ENCODE data around the gene PYHIN1. TPM values are rescaled to one million over a fixed set of nuclear protein-coding genes. Genes with fewer than 3 reads are reported as not detected.
"Not testable (repeated sequence)": the region's sequence is repeated elsewhere in the genome, so short reads cannot be mapped to it uniquely, and the experiment has no call there.

PYHIN1 gene
- polyA plus RNA-seq, 10 donors: 0.10 to 3.5 (median 0.37) TPM; not detected in 3

DNA sequence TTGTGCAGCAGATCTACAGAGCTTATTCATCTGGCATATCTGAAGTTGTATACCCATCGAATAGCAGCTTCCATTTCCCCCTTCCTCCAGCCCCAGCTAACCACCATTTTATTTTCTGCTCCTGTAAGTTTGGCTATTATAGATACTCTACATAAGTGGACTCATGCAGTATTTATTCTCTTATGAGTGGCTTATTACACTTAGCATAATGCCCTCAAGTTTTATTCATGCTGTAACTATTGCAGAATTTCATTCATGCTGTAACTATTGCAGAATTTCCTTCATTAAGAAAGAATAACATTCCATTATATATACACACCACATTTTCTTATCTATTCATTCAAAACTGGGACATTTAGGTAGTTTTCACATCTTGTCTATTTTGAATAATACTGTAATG lies 47.9 kb downstream of the PYHIN1 start:
- no peak for DNase-seq

DNA sequence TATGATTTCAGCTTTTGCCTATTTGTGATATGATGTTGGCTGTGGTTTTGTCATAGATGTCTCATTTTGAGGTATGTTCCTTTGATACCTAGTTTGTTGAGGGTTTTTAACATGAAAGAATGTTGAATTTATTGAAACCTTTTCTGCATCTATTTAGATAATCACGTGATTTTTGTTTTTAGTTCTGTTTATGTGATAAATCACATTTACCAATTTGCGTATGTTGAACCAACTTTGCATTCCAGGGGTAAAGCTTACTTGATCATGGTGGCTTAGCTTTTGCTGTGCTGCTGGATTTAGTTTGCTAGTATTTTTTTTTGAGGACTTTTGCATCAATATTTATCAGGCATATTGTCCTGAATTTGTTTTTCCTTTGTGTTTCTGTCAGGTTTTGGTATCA lies 51.9 kb downstream of the PYHIN1 start:
- DNase-seq: no peak

DNA sequence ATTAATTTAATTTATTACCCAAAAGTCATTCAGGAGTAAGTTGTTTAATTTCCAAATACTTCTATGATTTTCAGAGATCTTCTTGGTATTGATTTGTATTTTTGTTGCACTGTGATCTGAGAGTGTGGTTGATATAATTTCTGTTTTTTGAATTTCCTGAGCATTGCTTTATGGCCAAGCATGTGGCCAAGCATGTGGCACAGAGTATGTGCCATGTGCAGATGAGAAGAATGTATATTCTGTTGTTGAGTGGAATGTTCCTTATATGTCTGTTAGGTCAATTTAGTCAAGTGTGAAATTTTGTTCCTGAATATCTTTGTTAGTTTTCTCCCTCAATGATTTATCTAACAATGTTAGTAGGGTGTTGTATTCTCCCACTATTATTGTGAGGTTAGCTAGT lies 53.0 kb downstream of the PYHIN1 start:
- no peak for DNase-seq

DNA sequence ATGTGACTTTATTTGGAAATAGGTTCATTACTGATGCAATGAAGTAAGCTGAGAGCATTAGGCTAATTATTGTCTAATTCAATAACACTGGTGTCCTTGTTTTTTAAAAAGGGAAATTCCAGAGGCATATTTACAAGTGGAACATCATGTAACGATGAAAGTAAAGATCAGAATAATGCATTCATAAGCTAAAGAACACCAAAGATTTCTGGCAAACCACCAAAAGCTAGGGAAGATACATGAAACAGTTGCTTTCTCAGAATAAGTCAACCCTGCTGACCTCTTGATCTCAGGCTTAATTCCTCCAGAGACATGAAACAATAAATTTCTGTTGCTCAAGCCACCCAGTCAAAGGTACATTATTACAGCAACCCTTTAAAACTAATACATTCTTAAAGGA lies 58.1 kb downstream of the PYHIN1 start:
- DNase-seq: no peak

DNA sequence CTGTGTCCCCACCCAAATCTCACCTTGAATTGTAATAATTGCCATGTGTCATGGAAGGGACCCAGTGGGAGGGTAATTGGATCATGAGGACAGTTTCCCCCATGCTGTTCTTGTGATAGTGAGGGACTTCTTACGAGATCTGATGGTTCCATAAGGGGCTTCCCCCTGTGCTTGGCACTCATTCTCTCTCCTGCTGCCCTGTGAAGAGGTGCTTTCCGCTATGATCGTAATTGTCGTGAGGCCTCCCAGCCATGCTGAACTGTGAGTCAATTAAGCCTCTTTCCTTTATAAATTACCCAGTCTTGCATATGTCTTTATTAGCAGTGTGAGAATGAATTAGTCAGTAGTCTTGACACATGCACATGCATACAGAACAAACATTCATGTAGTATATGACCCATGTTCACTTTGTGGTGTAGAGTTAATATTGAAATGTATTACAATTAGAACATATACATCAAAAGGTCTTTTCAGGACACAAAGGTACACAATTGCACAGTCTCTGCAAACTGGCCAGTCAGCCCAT lies 61.5 kb downstream of the PYHIN1 start:
- no peak for DNase-seq

DNA sequence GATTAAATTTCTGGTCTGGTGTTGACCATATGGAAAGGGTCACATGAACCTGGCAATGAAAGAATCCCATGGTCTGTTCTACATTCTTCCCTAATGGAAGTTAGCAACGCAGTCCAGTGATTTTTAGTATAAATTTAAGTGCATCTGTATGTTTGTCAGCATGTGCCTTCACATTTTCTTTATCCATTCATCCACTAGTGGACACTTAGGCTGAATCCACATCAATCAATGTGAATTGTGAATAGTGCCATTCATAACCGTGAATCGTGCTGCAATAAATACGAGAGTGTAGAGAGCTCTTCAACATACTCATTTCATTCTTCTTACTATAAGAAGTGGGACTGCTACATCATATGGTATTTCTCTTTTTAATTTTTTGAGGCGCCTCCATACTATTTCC lies 65.6 kb downstream of the PYHIN1 start:
- DNase-seq: no peak

DNA sequence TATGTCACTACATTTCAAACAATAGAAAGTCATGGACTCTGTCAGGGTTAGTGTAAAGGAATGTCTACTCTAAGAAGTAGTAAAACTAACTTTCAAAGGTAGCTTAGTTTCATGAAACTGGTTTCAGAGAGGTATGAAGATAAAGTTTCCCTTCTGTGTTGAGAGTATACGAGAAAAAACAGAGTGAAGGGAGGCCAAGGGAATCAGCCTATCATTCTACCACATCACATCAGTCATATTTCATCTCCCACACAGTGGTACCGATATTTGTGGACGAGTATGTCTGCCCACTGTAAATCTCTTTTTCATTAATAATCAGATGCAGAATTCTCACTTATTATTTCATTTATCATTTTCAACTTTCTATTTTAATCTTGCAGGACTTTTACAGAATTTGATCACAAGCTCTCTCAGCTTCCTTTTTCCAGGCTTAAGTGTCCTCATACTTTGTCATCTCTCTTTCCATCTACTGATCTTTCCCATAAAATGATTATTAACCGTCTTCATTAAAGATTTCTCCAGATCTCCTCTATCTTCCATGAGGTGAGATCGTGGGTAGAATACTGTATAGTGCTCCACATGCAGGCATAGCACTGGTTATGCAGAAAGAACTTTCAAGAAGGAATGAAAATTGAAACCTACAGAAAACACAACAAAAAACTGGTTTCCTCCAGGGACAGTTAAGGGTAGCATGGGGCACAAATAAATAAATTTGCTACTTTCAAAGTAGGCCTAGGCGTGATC lies 66.9 kb downstream of the PYHIN1 start:
- no peak for DNase-seq

DNA sequence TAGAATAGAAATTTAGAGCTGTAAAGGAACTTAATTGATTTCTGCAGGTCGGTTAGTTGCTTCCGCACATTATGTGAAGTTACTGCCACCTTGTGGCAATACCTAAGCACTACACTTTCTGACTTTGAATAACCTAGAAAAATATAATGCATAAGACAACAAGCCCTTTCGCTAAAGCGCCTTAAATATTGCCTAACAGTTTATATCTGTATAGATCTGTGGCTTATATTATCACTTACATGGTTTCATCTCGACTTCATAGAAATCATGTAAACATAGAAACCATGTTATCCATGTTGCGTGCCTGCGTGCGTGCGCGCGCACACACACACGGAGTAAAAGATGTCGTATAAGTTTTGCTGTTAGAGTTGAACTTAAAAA lies 67.4 kb downstream of the PYHIN1 start:
- peak; percentile 53 to 87 (median 65) for DNase-seq

DNA sequence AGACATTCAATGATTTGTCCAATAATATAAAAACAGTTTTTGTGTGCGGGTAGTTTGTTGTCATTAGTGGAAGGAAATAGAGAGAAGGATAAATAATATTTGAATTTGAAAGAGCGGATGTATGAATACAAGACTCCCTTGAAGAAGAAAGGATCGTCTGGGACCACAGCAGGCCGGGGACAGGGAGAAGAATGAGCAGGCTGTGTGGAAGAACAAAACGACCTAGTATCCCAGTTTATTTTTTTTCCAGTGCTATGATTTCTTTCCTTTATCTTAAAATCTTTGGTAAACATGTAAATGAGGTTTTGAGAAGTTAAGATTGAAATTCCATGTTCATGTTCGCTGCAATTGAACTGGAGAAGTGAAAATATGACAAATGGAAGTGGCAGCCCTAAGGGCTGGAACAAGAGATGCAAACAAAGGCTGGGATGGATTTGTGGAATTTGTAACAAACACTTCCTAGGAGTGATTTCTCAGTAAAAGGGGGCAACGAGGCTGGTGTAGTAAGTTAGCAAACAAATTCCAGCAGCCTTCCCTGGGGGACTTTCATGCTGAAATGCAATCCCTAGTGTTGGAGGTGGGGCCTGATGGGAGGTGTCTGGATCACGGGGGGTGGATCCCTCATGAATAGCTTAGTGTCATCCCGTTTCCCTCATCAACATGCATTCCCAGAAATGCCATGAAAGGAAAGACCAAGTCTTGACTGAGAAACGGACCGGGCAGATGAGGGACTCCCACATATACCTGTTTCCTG lies 68.1 kb downstream of the PYHIN1 start:
- DNase-seq: peak; percentile 55 to 94 (median 82)

DNA sequence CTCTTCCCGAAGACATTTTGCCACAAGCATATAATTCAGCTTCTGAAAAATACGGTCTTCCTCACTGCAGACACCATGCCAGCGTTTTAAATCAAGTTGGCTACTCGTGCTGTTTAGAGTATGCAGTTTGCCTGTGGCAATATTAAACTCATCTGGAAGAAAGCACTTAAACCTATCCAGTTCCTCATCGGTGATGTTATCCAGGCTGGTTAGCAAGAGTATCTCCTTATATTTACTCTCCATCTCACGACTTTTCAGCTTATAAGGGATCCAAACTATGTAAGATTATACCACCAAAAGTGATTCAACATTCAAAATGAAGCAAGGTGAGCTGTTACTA lies 68.7 kb downstream of the PYHIN1 start:
- DNase-seq: no peak

DNA sequence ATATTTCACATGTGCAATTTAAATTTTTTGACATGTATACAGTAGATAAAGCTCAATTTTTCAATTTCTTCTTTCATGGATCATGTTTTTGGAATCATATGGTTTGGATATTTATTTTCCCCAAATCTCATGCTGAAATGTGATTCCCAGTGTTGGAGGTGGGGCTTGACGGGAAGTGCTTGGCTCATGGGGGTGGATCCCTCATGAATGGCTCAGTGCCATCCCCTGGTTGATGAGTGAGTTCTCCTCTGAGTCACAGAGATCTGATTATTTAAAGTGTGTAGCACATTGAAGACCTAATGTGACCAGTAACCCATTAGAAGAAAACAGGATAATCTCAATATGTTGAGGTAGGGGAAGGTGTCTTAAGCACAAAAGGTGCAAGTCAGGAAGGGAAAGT lies 69.3 kb downstream of the PYHIN1 start:
- peak; percentile 69 to 88 (median 77) for DNase-seq

DNA sequence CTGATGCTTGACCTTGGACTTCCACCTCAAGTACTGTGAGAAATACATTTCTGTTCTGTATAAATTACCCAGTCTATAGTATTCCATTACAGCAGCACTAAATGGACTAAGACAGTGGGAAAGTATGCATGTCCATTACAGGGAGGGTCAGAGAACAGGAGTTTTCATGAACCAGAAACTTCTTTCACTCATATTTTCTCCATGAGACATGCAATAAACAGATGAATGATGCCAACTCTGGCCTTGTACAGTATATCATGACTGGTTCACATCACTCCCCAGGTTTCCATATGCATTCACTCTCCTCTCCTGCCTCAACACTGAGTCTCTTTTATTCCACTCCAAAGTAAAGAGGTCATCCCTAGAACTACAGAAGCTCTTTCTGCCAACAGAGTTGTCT lies 73.8 kb downstream of the PYHIN1 start:
- DNase-seq: no peak

DNA sequence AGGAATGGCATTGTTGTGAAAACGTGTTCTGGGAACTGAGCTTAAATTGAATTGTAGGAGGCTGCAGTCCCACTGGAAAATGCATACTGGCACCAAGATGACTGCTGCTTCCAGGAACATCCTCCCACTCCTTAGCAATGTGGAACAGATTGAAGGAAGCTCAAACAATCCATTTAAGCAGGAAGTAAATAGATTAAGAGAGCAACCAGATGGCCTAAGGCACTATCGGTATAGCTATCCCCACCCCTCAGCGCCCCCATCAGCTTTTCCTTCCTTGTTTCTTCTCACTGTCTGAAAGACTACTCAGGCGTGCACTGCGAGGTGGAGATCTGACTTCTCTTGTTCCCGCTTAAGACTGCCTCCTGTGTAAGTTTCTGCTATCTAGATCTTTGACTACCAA lies 74.3 kb downstream of the PYHIN1 start:
- peak in 2 of 3 donors; percentile 42 to 61 for DNase-seq

DNA sequence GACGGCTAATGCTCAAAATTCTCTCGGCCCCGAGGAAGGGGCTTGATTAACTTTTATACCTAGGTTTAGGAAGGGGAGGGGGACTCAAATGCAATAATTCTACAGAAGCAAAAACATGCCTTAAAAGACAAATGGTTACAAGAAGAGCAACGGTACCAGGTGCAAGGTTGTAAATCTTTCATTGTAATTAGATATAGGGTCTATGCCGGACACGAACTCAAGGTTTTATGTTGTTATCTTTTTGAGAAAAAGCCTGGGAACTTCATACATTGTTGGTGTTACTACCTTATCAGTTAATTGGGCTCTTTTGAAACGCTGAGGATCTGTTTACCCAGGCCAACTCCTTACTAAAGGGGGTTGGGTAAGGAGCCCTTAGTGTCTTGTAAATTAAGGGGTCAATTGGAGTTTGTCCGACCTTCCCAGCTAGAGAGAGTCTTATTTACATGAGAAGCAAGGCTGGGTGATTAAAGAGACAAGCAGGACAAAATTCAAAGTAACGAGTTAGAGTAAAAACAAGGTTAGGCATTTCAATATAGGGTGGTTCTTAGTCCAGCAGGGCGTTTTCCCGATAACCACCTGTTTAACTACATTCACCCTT lies 75.0 kb downstream of the PYHIN1 start:
- DNase-seq: not testable (repeated sequence)

DNA sequence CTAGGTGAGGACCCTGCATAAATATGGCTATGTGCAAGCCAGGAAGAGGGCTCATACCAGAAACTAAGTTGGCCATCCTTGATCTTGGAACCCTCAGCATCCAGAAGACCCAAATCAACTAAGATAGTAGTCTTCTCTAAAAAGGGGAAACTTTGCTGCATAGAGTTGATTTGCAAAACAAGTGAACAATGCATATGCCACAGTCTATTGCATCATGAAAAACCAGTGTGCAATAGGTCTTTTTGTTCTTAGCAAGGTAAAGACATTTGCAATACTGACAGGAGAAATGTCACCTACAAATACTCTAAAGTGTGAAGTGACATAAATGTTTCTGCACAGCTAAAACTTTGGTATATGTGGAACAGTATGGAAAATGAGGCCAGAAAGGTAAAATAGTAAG lies 76.4 kb downstream of the PYHIN1 start:
- DNase-seq: no peak

DNA sequence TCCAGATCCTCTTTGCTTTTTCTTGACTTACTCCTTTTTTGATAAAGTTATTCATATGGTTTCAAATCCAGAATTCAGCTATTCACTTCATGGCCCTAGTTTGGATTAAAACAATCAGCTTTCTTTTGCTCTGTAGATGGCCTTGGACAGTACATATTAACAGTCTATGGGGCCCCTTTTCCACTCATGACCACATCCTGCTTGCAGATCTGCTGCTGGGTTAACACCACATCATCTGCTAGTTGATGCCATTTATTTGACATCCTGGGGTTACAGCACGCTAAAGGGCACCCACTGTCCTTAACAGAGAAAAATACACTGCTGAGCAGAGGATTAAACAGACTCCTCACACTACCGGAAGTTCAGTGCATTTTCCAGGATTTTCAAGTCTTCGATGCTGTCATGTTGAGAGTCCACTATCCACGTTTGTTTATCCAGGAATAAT lies 77.4 kb downstream of the PYHIN1 start:
- peak in 1 of 3 donors; percentile 24 for DNase-seq

DNA sequence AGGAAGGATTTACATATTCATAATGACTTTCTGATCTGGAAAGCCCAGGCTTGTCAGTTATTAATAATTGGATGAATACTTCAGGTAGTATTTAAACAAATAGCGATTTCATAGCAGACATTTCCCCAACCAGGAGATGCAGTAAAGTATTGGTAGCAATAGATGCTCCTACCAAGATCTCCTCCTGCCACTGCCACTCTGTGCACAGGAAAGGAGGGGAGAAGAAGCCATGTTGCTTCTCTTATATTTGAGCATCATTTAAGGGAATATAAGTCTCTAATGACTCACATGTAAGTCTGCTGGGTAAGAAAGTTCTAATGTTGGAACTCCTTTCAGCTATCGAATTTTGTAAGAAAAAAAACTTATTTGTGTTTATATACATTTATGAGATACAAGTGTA lies 77.9 kb downstream of the PYHIN1 start:
- DNase-seq: no peak

DNA sequence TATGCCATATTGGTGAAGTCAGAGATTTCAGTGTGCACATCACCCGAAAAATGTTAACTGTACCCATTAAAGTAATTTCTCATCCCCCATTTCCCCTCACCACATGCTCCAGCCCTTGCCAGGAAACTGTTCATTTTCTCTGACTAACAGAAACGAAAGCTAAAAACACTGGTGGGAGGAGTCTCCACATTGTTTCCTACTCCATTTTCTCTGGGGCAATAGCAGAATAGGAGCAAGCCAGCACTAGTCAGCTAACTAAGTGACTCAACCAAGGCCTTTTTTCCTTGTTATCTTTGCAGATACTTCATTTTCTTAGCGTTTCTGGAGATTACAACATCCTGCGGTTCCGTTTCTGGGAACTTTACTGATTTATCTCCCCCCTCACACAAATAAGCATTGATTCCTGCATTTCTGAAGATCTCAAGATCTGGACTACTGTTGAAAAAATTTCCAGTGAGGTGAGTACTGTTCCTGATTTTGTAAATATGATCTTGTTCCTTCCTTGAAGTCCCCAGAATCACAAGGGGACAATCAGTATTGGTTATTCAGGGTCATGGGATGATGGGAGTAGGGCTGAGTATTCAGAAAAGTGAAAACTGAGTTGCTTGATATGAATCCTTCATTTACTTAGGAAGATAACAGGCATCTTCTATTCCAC lies 78.5 kb downstream of the PYHIN1 start, which contains the start of gene IFI16:
TSS of gene IFI16 (plus strand) at position 204 of the 658 bp plus-strand sequence. CDS start 4,774 bp downstream, outside the sequence.
- DNase-seq: peak; percentile 77 to 94 (median 83)

DNA sequence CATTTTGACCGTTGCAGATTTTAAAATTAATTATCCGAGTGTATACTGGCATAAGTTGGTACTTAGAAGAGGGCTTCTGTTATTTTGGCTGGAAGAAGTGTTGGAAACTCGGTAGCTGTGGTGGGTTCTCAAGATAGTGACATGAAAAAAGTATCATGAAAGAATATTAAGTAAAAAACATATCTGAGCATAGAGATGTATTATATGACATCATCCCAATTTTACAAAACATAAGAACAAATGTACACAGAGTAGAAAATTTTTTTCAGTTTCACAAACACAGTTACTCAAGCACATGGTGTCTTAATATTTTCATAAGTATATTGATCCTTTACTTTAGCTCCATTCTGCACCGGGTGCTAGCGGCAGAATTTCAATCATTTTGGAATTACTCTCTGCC lies 79.0 kb downstream of the PYHIN1 start:
- DNase-seq: no peak

DNA sequence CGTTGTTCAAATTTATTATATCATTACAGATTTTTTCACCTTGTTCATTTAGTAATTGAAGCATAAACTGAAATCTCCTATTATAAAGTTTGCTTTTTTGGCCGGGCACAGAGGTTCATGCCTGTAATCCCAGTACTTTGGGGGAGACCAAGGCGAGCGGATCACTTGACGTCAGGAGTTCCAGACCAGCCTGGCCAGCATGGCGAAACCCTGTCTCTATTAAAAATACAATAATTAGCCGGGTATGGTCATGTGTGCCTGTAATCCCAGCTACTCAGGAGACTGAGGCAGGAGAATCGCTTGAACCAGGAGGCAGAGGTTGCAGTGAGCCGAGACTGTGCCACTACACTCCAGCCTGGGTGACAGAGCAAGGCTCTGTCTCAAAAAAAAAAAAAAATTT lies 79.6 kb downstream of the PYHIN1 start:
- not testable (repeated sequence) for DNase-seq

DNA sequence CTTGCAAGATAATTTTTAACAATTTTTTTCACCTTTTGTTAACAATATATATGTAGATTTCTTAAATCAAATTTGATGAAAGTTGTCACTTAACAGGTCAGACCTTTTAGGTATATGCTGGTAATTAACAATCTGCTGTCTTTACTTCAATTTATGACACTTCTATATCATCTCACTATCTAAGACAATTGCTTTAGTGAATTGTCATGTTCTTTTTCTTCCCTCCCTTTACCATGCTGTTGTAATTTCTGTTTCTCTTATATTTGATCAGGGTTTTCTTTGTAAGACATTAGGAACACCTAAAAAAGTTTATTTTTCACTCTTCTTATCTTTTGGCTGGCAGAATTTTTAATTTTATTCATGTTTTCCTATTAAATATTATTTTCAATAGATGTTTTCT lies 80.4 kb downstream of the PYHIN1 start:
- no peak for DNase-seq

DNA sequence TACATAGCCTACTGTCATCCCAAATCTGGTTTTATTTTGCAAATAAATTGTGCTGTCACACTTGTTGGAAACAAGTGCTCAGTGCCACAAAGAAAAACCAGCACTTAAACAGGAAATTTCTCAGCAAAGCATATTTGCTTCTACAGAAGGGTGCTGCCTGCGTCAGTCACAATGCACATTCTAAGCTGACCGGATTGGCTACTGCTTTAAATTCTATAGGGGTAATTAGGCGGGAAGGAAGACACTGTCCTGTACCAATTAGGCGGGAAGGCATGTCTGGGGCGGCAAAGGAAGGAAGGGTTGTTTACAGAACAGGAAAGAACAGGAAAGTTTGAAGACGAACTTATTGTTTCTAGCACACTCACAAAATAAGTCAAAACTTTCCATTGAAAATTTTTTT lies 81.1 kb downstream of the PYHIN1 start:
- peak in 1 of 3 donors; percentile 45 for DNase-seq

Measured in muscle of back (tissue), 11 donors.